A172 (cell line): Measurements from ENCODE around the gene SRRM3. TPM values are rescaled to one million over a fixed set of nuclear protein-coding genes. Genes with fewer than 3 reads are reported as not detected.
"Not testable (repeated sequence)": the region's sequence is repeated elsewhere in the genome, so short reads cannot be mapped to it uniquely, and the experiment has no call there.

Experiments used
- DNase-seq: peaks from one replicate; pipeline ENCODE4 v3.0.0-alpha.2; 2015; ENCODE audit warnings: low spot score
- total RNA-seq: library from RNA; depleted of rRNA; stranded (reverse); fragments of >200 nt; shearing (Covaris generic); gene quantifications from 2 replicates; pipeline ENCODE4 v1.2.3, GENCODE V29; 2014; rRNA removed

SRRM3 gene, protein sequence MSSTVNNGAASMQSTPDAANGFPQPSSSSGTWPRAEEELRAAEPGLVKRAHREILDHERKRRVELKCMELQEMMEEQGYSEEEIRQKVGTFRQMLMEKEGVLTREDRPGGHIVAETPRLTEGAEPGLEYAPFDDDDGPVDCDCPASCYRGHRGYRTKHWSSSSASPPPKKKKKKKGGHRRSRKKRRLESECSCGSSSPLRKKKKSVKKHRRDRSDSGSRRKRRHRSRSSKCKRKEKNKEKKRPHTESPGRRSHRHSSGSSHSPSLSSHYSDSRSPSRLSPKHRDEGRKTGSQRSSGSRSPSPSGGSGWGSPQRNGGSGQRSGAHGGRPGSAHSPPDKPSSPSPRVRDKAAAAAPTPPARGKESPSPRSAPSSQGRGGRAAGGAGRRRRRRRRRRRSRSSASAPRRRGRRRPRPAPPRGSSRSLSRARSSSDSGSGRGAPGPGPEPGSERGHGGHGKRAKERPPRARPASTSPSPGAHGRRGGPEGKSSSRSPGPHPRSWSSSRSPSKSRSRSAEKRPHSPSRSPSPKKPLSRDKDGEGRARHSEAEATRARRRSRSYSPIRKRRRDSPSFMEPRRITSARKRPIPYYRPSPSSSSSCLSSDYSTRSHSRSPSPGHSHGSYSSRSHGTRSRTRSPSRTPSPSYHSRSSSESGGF
- total RNA-seq, result 12.0 and 18.5 TPM in 2 replicates

- peak; percentile 69 for DNase-seq
Measured at GRCh38 chr7:76201732-76202665, at the start of gene SRRM3. Gene SRRM3, plus strand, starts transcription at chr7:76201896. Its CDS starts 33,171 bp downstream, at chr7:76235067.

DNA sequence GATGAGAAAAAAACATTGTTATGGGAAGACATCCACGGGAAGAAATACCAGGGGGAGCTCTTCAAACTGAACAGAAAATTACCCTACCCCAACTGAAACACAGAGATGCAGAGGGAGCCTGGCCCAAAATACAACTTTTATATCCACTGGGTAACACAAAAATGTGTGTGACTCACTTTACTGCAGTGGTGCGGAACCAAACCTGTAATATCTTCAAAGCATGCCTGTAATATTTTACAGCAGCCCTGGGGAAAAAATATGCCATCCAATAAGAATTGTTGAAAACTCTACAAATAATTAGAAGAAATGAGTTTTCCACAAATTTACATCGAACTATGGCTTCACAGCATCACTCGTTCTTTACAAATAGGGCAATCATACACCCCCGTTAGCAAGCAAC, 49.8 kb upstream of the SRRM3 start:
- no peak for DNase-seq

GRCh38 chr7:76153571-76154230, 48.0 kb upstream of the SRRM3 start:
- DNase-seq, result peak; percentile 62

DNA sequence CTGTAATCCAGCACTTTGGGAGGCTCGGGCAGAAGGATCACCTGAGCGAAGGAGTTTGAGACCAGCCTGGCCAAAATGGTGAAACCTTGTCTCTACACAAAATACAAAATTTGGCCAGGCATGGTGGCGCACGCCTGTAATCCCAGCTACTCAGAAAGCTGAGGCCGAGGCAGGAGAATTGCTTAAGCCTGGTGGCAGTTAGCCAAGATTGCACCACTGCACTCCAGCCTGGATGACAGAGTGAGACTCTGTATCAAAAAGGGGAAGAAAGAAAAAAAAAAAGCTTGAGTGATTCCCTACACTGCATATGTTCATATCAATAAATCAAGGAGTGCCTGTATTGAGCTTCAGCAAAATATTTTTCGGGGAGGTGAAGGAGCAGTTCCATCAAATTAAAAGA, 45.8 kb upstream of the SRRM3 start:
- DNase-seq, result no peak

DNA sequence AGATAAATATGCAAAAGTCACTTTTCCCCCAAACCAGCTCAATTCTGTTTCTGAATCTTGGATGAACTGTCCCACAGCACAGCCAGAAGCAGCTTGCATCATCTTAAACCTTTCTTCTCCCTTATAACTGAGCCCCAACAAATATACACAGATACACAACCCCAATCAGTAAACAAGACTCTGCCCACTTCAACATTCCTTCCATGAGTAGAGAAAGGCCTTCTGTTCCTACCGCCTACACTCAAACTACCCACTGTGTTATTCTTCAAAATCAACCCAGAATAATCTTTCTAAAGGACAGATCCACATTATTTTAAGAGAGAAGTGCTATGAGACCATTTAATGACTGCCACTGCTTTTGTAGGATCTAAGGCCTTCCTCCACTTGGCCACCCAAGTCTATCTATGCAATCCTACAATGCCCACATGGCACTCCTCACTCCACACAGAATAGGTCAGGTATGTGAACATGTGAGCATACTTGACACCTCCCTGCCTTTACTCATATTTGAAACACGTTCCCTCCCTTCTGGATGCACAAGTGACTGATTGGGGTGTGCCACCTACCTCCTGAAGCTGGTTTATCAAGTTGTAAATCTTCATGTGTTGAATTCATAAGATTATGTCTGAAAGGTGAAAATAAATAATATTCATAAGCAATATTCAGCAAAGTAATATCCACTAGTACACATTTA, 44.6 kb upstream of the SRRM3 start:
- not testable (repeated sequence) for DNase-seq

GRCh38 chr7:76158416-76158815, 43.3 kb upstream of the SRRM3 start:
- not testable (repeated sequence) for DNase-seq

GRCh38 chr7:76162416-76163170, 39.1 kb upstream of the SRRM3 start:
- not testable (repeated sequence) for DNase-seq

GRCh38 chr7:76163812-76164211, 37.9 kb upstream of the SRRM3 start:
- DNase-seq, result not testable (repeated sequence)

- no peak for DNase-seq
Measured at GRCh38 chr7:76165106-76165972, 36.4 kb upstream of the SRRM3 start.

- no peak for DNase-seq
Measured at GRCh38 chr7:76165973-76166403, 35.7 kb upstream of the SRRM3 start.

GRCh38 chr7:76166404-76167255, 35.1 kb upstream of the SRRM3 start:
- DNase-seq, result peak; percentile 98

- DNase-seq, result no peak
Measured at GRCh38 chr7:76173566-76174205, 28.0 kb upstream of the SRRM3 start.

DNA sequence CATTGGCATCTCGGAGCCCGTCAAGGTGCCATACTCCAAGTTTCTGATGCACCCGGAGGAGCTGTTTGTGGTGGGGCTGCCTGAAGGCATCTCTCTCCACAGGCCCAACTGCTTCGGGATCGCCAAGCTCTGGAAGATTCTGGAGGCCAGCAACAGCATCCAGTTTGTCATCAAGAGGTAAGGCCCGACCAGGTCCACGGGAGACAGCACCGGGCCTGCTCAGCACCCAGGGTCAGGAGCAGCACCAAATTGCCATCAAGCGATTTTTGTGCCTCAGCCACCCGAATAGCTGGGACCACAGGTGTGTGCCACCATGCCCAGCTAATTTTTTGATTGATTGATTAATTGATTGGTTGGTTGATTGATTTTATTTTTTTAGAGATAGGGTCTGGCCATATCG, 24.7 kb upstream of the SRRM3 start:
- not testable (repeated sequence) for DNase-seq

DNA sequence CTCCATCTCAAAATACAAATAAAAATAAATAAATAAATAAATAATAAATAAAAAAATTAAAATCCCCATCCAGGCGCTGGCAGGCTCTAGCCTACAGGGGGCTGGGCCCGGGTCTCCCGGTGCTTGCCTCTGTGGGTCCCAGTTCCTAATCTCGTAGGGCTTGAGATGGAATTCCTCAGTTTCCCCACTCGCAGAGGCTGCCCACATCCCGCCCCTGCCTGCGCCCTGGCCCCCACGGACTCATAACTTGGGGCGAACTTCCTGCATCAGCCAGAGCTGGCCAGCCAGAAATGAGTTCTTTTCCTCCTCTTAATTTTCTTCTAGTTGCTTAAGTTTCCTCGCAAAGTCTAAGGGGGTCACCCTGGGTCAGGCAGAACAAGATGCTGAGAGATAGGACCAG, 22.0 kb upstream of the SRRM3 start:
- DNase-seq, result no peak

GRCh38 chr7:76182225-76182960, 19.3 kb upstream of the SRRM3 start:
- DNase-seq, result no peak

DNA sequence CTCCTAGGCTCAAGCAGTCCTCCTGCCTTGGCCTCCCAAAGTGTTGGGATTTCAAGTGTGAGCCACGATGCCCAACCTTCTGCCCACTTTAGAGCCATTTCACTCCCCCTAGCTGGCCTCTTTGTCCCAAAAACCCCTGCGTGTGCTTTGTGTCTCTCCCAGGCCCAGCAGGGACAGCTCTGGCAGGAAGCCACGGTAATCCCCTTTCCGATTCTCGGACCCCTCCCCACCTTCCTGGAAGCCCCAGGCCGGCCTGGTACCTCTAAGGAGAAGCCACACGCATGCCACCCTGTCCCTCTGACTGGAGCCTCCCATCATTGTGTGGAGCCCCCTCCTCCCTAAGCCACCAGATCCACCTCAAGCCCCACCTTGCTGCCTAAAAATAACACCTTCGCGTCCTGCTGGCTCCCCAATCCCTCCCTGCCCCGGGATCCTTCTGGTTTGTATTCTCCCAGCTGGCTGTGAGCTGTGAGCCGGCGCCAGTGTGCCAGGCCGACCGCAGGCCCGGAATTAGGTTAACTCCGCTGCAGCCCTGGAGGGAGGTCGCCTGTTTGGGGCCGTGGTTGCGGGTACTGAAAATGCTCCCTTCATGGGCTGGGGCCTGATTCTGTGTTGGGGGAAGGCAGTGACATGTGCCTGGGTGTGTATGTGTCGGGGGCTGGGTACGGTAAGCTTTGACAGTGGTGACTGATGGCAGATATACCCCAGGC, 16.4 kb upstream of the SRRM3 start:
- DNase-seq, result no peak
